Body of pancreas (tissue), 4 donors: Measurements from ENCODE around the gene JOSD2. TPM values are rescaled to one million over a fixed set of nuclear protein-coding genes. Genes with fewer than 3 reads are reported as not detected.

ENCODE experiments used
- ATAC-seq: fragments of 150-250 bp; one replicate; pipeline ENCODE4 v1.9.1; 2016
- DNase-seq, 4 donors: peaks; one replicate each; pipeline ENCODE4 v3.0.0-alpha.2; 2019
- H3K27ac ChIP-seq, 4 donors: fragments of 200-600 bp; sonication (generic); 1 replicate in 3 of 4; 2 replicates in 1 of 4; pipeline versions ENCODE4 v1.5.1 to v1.6.1; 2016 to 2019; ENCODE audit warnings: mild to moderate bottlenecking in 1 of 4, mixed read lengths in 1 of 4, moderate library complexity in 1 of 4
- H3K27me3 ChIP-seq, 2 donors: fragments of 200-600 bp; sonication (generic); one replicate each; pipeline ENCODE4 v1.6.0; 2016; ENCODE audit warnings: mild to moderate bottlenecking in 1 of 2
- H3K36me3 ChIP-seq, 2 donors: fragments of 200-600 bp; sonication (generic); replicated peaks in 1 of 2; 2 replicates each; pipeline ENCODE4 v1.5.1; 2016; ENCODE audit warnings: low read depth in 2 of 2; ENCODE audit not compliant: insufficient read depth in 1 of 2
- H3K4me1 ChIP-seq: fragments of 200-600 bp; sonication (generic); one replicate; pipeline ENCODE4 v1.6.0; 2016
- H3K4me3 ChIP-seq, 2 donors: fragments of 200-600 bp; sonication (generic); 1 replicate in 1 of 2; 2 replicates in 1 of 2; pipeline ENCODE4 v1.5.1; 2016 to 2019
- H3K9me3 ChIP-seq, 3 donors: fragments of 200-600 bp; sonication (generic); 1 replicate in 2 of 3; 2 replicates in 1 of 3; pipeline ENCODE4 v1.5.1; 2016
- POLR2A ChIP-seq, 3 donors: fragments of 450-650 bp; IDR thresholded peaks; one replicate each; pipeline ENCODE4 v1.6.1; 2016; ENCODE audit warnings: antibody characterized with exemption in 3 of 3, mild to moderate bottlenecking in 2 of 3
- WGBS, 2 donors: methylation state at CpG; one replicate each; pipeline ENCODE4 v1.1.5; 2017; 5-methylcytosine and 5-hydroxymethylcytosine counted together
- intact Hi-C: fragments of 100-400 bp; cut with DNase I; formaldehyde crosslinking; loops from one replicate; pipeline ENCODE4 v1.15.1; 2023
- total RNA-seq, 2 donors: library from RNA; depleted of rRNA; stranded (reverse); fragments of >200 nt; gene quantifications; one replicate each; pipeline ENCODE4 v1.1.0, GENCODE V29; 2016
- TF ChIP-seq, protein P1 (sequence below), 7 experiments: fragments of 450-650 bp in 4 of 7; fragments of 200-600 bp in 3 of 7; sonication (generic) in 3 of 7; IDR thresholded peaks; one replicate each; pipeline ENCODE4 v1.5.1; 2016 to 2019; ENCODE audit warnings: antibody characterized with exemption in 7 of 7

JOSD2 gene
- total RNA-seq, 2 donors from 2014 or later, result 5.6 to 7.5 TPM

DNA sequence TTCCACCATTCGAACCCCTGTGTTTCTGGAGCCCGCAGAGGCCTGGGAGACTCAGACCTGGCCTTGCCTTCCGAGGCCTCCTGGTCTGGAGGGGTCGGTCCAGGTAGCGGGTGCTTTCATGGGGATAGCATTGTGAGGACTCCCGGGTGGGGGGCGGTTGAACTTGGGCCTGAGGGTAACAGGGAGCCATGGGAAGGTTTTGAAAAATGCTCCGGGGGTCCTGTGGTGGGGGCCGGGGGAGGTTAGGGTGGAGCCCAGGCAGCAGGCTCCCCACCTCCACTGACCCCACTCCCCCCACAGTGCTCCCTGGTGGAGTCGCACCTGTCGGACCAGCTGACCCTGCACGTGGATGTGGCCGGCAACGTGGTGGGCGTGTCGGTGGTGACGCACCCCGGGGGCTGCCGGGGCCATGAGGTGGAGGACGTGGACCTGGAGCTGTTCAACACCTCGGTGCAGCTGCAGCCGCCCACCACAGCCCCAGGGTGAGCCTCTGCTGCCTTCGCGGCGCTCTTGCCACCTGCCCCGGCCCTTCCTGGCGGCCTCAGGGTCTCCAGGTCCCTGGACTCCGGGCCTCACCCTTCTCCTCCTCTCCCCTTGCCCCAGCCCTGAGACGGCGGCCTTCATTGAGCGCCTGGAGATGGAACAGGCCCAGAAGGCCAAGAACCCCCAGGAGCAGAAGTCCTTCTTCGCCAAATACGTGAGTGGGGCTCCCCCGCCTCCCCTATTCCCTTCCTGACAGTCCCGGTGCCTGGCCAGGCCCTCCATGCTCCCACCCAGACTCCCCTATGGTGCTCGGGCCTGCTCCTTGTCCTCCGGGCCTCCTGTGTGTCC, 30.5 kb downstream of the JOSD2 start:
- no peak for DNase-seq
- no peak for ATAC-seq
- H3K36me3 ChIP-seq, result peaks cover 10 to 23% of the 10 kb centered on the region in 2 donors

DNA sequence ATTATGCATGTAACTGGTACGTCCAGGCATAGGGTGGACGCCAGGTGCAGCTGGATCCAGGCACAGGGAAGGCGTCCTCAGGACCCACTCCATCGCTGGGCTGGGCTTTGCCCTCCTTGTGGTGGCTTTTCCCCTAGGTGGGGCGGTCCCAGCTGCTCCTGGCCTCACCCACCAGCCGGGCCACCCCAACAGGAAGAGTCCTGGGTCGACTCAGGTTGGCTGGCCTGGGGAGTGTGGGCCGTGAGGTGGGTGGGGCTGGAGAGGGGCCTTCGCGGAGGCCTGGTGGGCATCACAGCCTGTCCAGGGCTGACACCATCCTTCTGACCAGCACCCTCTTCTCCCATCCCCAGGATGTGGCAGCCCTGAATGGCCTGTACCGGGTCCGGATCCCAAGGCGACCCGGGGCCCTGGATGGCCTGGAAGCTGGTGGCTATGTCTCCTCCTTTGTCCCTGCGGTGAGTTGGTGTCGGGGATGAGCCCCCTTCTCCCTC, 31.2 kb downstream of the JOSD2 start:
- intact Hi-C loops, result no loop called here
- H3K36me3 ChIP-seq, result peaks cover 10 to 23% of the 10 kb centered on the region in 2 donors

More for the DNA sequence above, 30.5 kb downstream of the JOSD2 start:
- no peak for TF ChIP-seq POLR2A (IDR thresholded peaks at IDR 0.05)
- TF ChIP-seq, protein P1, sequence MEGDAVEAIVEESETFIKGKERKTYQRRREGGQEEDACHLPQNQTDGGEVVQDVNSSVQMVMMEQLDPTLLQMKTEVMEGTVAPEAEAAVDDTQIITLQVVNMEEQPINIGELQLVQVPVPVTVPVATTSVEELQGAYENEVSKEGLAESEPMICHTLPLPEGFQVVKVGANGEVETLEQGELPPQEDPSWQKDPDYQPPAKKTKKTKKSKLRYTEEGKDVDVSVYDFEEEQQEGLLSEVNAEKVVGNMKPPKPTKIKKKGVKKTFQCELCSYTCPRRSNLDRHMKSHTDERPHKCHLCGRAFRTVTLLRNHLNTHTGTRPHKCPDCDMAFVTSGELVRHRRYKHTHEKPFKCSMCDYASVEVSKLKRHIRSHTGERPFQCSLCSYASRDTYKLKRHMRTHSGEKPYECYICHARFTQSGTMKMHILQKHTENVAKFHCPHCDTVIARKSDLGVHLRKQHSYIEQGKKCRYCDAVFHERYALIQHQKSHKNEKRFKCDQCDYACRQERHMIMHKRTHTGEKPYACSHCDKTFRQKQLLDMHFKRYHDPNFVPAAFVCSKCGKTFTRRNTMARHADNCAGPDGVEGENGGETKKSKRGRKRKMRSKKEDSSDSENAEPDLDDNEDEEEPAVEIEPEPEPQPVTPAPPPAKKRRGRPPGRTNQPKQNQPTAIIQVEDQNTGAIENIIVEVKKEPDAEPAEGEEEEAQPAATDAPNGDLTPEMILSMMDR (IDR thresholded peaks at IDR 0.05), result no peak
- no peaks in the 10 kb centered on the region for H3K27me3 ChIP-seq
- no peak overlapping the region for H3K4me3 ChIP-seq
- 87 to 94% methylated on average over 10 to 19 of the region's 37 CpGs for WGBS, 2 donors
- H3K4me1 ChIP-seq, result peaks cover 21% of the 10 kb centered on the region
- no peak overlapping the region for H3K27ac ChIP-seq
- intact Hi-C loops, result no loop called here
- H3K9me3 ChIP-seq, result no peaks in the 10 kb centered on the region

DNA sequence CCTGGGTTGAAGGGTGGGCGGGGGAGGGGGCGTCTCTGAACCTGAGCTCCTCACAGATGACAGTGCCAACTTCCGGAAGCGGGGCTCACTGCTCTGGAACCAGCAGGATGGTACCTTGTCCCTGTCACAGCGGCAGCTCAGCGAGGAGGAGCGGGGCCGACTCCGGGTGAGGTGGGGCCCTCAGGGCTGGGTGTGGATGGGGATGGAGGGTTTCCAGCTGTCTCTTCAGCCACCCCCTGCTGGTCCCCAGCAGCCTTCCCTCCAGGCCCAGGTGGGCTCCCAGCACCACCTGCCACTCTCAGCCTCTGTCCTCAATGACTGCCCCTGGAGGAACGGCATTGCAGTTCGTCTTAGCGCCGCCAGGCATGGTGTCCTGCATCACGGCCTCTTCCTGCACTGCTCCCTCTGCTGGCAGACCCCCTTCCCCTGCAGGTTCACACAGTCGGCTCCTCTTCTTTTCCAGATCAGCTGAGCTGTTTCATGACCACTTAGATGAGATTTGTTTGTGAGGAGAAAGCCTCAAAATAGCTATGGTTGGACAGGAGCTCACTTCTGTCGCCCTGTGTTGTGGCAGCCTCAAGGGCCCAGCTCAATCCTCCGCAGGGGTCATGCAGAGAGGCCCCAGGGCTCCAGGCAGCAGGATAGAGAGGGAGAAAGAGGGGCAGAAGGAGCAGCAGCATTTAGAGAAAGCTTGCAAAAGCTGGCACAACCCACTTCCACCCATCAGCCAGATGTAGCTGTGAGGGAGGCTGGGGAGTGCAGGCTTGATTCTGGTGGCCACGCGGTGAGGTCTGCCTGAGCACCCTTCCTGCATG, 31.9 kb downstream of the JOSD2 start:
- WGBS, 2 donors, result 90 to 98% methylated on average over 10 to 19 of the region's 19 CpGs

More for the DNA sequence above, 31.2 kb downstream of the JOSD2 start:
- H3K27me3 ChIP-seq, result no peaks in the 10 kb centered on the region
- DNase-seq, result no peak
- no peak for ATAC-seq
- H3K27ac ChIP-seq, result no peak overlapping the region
- H3K4me1 ChIP-seq, result peaks cover 21% of the 10 kb centered on the region
- 89 to 95% methylated on average over 6 to 15 of the region's 16 CpGs for WGBS, 2 donors
- TF ChIP-seq, protein P1 (IDR thresholded peaks at IDR 0.05), result no peak
- TF ChIP-seq POLR2A (IDR thresholded peaks at IDR 0.05), result no peak
- H3K4me3 ChIP-seq, result no peak overlapping the region
- no peaks in the 10 kb centered on the region for H3K9me3 ChIP-seq

DNA sequence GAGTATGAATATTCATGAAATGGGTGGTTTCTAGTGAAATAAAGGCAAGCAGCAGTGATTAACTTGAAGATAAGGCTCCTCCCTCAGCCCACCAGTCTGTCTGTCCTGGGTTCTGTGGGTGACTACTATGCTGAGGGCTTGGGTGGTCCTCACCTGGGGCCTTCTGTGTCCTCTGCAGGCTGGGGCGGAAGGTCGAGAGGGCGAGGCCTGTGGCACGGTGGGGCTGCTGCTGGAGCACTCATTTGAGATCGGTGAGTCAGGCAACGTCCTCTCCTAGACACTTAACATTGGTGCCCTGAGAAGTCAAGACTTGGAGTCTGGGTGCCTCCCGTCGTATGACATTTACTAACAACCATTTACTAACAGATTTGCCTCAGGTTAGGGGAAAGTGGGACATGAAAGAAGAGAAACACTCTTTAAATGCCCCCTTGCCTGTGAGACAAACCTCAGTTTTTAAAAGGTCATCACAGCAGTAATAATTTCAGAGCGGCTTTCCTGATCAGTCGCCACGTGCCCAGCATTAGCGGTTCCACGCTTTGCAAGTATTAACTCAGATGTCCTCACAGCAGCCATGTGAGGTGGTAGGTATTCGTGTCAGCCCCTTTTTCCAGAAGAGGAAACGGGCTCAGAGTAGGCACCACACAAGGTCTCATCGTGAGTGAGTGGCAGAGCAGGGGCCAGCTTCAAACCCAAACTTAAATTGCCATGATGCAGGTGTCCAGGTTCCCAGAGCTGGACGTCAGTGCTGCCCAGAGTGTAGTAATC, 33.1 kb downstream of the JOSD2 start:
- intact Hi-C loops, result no loop called here
- 88 to 93% methylated on average over 13 to 17 of the region's 17 CpGs for WGBS, 2 donors

More for the DNA sequence above, 31.9 kb downstream of the JOSD2 start:
- H3K27ac ChIP-seq, result no peak overlapping the region
- no peak for ATAC-seq
- no peak for DNase-seq
- H3K36me3 ChIP-seq, result peaks cover 10 to 23% of the 10 kb centered on the region in 2 donors
- TF ChIP-seq, protein P1 (IDR thresholded peaks at IDR 0.05), result no peak
- no peak for TF ChIP-seq POLR2A (IDR thresholded peaks at IDR 0.05)
- no peaks in the 10 kb centered on the region for H3K27me3 ChIP-seq
- H3K4me3 ChIP-seq, result no peak overlapping the region
- intact Hi-C loops, result no loop called here
- H3K4me1 ChIP-seq, result peaks cover 21% of the 10 kb centered on the region
- no peaks in the 10 kb centered on the region for H3K9me3 ChIP-seq

More for the DNA sequence above, 33.1 kb downstream of the JOSD2 start:
- H3K4me1 ChIP-seq, result peaks cover 21% of the 10 kb centered on the region
- ATAC-seq (no peak), DNase-seq (no peak)
- H3K36me3 ChIP-seq, result peaks cover 10 to 20% of the 10 kb centered on the region in 2 donors
- H3K4me3 ChIP-seq, result no peak overlapping the region
- no peaks in the 10 kb centered on the region for H3K27me3 ChIP-seq
- TF ChIP-seq, protein P1 (IDR thresholded peaks at IDR 0.05), result no peak
- TF ChIP-seq POLR2A (IDR thresholded peaks at IDR 0.05), result no peak
- H3K9me3 ChIP-seq, result no peaks in the 10 kb centered on the region
- no peak overlapping the region for H3K27ac ChIP-seq
